ENCODE measurements around the gene NDUFS3.
"Not testable (repeated sequence)": the region's sequence is repeated elsewhere in the genome, so short reads cannot be mapped to it uniquely, and the experiment has no call there.

The NDUFS3 gene

DNA sequence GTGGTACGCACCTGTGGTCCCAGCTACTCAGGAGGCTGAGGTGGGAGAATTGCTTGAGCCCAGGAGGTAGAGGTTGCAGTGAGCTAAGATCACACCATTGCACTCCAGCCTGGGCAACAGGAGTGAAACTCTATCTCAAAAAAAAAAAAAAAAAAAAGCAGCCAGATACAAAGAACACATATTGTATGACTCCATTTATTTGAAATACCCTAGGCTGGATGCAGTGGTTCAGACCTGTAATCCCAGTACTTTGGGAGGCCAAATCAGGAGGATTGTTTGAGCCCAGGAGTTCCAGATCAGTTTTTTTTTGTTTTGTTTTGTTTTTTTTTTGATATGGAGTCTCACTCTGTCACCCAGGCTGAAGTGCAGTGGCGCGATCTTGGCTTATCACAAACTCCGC, 16.5 kb upstream of the NDUFS3 start:
- not testable (repeated sequence) for DNase-seq

DNA sequence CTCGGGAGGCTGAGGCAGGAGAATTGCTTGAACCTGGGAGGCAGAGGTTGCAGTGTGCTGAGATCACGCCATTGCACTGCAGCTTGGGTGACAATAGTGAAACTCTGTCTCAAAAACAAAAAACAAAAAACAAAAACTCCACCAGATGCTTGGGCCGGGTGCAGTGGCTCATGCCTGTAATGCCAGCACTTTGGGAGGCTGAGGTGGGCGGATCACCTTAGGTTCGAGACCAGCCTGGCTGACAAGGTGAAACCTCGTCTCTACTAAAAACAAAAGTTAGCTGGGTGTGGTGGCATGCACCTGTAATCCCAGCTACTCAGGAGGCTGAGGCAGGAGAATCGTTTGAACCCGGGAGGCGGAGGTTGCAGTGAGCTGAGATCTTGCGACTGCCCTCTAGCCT, 14.5 kb upstream of the NDUFS3 start:
- not testable (repeated sequence) for DNase-seq

DNA sequence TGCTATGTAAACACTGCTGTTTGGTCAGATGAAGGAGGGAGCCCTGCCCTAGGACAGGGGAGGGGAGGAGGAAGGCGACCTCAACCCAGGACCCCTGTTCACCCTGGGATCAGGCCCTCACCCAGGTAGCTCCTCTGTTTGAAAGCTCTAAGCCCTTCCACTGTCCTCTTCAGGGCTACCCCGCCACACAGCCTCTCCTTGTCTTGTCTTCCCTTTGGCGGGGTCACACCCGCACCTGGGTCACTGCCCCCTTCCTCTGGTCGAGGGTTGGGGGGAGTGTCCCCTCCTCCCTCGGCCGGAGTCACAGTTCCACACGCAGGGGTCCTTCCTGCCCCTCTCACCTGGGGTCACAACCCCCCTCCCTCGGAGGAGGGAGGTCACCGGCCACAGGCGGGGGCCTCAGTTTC, 13.9 kb upstream of the NDUFS3 start:
- no peak for DNase-seq

DNA sequence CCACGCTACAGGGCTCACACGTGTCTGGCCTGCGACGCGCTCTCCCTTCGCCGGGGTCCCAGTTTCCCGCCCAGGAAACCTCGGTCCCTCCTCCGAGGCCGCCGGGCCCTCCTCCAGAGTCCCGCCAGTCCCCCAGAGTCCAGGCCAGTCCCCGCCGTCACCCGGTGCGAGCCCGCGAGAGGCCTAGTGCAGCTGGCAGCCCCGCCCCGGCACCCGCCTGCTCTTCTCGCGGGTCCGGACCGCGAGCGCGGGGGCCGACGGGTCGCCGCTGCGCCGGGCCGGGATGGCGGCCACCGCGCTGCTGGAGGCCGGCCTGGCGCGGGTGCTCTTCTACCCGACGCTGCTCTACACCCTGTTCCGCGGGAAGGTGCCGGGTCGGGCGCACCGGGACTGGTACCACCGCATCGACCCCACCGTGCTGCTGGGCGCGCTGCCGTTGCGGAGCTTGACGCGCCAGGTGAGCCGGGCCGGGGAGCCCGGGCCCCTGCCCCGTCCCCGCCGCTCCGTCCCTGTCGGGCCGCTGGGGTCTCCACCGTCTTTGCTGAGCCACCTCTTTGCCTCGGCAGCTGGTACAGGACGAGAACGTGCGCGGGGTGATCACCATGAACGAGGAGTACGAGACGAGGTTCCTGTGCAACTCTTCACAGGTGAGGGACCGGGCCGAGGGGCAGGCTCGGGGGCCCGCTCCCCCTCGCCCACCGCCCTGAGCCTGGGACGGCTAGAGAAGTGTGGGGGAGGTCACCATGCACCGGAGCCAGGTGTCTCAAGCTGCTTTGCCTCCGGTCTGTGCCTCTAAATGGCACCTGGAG, 13.3 kb upstream of the NDUFS3 start, which contains the start of gene PTPMT1:
TSS of gene PTPMT1 (plus strand) at position 260 of the 809 bp plus-strand sequence. CDS start at position 284, 24 bp downstream.
- peak; percentile 80 for DNase-seq

DNA sequence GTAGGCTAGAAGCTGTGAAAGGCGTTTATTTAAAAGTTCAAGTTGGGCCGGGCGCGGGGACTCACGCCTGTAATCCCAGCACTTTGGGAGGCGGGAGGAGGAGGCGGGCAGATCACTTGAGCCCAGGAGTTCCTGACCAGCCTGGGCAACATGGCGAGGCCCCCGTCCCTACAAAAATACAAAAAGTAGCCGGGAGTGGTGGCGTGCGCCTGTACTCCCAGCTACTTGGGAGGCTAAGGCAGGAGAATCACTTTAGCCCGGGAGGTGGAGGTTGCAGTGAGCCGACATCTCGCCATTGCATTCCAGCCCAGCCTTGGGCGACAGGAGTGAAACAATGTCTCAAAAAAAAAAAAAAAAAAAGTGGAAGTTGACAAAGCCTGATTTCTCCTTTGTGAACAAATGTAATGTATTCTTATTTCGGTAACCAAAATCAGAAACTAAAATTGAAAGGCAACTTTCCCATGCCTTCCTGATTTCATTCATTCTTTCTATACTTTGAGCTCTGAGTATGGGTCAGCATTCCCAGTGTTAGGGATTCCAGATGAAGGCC, 12.7 kb upstream of the NDUFS3 start:
- DNase-seq = peak; percentile 75

DNA sequence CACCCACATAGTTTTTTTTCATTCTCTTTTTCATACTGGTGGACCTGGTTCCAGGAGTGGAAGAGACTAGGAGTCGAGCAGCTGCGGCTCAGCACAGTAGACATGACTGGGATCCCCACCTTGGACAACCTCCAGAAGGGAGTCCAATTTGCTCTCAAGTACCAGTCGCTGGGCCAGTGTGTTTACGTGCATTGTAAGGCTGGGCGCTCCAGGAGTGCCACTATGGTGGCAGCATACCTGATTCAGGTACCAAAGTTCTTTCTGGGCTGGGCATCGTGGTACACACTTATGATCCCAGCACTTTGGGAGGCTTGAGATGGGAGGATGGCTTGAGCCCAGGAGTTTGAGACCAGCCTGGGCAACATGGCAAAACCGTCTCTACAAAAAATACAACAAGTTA, 9.2 kb upstream of the NDUFS3 start:
- no peak for DNase-seq

DNA sequence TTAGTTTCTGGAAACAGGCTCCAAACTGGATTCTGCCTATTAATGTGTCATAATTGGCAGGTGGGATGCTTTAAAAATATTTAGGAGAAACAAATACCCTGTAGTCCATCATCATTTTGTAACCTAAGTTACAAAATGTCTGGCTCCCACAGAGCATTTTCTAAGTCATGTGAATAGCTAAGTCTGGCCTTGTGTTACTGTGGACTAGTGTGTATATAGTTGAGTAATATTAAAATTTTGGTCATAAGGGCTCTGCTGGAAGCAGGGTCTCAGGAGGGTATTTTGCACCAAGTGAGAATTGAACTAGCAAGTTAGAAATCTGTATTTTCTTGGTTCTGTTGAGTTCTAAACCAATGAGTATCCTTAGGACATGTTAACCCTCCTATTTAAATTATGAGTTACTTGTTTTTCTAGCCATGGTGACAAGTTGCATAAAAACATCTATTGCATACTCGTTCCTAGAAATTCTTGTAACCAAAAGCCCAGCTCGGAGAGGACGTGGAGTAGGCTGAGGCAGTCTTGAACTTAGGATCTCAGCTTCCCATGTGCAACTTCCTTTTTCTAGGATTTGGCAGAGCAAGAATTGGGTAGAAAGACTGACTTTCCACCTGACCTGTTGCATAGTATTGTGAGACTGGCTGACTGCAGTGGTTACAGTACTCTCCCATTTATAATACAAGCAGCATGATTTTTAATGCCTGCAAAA, 8.1 kb upstream of the NDUFS3 start:
- DNase-seq = peak; percentile 84

DNA sequence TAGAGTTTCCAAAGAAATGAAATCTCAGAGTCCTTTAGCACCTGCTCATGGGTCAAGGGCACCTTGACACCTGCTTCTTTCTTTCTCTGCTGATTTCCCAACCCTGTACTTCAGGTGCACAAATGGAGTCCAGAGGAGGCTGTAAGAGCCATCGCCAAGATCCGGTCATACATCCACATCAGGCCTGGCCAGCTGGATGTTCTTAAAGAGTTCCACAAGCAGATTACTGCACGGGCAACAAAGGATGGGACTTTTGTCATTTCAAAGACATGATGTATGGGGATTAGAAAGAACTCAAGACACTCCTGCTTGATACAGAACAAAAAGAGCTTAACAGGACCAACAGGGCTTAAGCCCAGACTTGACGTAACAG, 7.5 kb upstream of the NDUFS3 start:
- no peak for DNase-seq

DNA sequence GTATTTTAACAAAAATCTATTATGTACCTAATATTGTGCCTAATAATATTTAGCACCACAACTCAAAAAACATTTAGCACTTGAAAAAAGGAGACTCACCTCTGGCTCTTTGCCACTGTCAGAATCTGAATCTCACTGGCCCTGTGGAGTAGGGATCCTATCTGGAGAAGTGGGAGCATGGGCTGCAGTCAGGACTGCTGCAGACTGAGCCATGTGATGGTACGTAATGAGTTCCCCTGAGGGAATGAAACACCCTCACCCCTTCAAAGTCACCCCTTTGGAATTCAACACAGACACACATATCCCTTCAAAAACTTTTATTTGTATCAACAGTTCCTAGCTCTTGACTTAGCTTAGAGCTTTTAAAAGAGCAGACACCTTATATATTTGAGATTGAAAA, 7.0 kb upstream of the NDUFS3 start:
- DNase-seq = no peak

DNA sequence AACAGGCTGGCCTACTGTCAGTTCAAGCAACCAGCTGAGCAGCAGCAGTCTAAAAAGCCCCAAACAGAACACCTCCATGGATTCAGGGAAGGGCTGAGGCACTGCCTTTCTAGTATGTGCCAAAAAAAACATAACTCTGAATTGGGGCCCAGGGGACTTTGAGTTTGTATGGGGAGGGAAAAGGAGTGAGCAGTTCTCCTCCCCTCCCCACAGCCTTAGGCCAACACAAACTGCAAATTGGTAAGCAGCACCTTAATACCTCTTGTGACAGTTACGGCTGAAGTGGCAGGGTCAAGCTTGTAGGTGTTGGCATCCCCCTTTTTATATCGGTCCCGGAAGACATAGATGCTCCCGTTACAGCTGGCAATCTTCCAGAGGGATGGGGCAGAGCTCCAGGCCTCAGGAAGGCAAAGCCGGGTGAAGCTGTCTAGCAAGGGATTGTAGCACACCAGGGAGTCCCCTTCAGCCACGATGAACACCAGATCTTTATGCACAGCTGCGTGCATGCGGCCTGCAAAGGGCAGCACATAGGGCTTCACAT, 6.1 kb upstream of the NDUFS3 start:
- no peak for DNase-seq

DNA sequence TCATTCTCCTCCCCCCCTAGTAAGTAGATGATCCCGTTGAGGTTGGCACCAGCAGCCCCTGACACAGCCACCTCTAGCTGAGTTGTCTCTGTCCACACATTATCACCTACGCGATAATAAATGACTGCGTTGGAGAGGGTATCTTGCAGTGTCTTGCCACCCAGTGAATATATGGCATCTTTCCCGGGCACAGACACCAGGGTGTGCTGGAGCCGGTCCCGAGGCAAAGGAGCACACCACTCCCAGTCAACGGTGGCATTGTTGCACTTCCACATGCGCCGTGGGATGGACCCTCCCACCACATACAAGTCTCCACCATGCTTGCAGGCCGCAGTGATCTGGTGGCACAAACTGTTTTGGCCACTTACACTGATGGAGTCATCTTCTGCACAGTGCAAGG, 5.6 kb upstream of the NDUFS3 start:
- no peak for DNase-seq

DNA sequence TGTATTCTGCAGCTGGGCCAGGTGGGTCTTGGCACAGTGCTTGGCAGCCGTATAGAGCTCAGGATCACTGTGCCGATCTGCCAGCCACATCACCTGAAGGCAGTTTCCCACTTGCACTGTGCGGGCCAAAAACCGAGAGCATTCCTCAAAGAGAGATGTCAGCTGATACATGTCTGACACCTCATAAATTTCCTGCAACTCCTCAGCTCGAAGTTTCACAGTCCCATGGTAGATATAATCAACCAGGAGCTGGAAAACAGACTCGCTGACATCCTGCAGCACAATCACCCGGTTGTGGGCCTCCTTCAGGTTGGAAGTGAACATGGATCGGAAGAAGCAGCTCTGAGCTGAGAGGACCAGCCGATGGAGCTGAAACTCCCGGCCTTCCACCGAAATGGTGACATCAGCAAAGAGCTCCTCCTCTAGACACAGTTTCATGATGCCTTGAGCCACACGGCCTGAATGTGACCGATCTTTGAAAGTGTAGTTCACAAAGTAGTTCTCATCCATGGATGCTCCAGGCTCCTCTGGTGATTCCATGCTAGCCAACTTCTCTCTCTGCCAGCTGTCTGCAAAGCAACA, 1.3 kb upstream of the NDUFS3 start:
- no peak for DNase-seq

DNA sequence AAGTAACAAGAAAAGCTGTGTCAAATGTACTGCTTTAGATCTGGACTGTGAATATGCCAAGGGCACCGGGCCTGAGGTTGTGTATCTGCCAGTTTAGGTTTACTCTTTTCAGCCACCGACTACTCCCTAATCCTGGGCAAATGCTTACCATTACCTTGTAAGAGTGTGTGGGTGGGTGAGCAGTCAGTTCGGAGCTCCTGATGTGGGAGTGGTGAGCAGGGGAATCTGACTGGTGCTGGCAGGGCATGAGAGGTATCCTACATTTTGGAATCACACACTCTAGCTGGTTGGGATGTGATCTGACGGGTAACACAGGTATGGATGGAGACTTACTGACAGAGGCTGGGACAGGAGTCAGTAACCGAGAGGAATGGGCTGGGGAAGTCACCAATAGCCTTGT, 5.0 kb downstream of the NDUFS3 start:
- no peak for DNase-seq

DNA sequence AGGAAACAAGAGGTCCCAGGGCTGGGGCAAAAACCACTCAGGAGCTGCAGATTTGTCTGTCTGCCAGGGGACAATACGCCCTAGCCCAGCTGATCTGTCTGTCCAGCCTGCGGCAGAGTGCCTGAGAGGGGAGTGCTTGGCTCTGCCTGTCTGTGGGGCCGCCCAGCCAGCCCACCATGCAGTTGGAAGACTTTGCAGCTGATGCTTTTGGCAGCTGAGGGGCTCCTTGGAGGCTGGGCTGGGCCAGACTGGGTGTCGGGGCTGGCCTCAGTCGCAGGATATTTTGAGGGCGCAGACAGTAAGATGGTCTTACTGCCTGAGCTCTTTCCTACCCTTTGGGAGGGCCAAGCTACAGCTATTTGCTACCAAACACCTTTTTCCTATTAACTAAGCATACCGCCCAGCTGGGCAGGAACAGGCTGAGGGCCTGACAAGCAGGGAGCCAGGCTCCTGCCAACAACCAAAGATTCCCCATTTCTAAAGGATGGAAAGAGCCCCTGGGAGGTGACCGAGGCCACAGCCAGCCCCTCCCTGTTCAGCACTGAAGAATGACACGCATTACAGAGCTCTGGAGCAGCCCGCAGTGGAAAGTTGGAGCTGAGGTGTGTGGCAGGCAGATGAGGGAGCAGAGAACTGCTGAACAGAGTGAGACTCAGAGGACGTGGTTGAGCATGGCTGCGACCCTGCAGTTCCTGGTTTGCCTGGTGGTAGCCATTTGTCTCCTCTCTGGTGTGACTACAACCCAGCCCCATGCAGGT, 7.4 kb downstream of the NDUFS3 start, which contains the start of gene FAM180B:
TSS of gene FAM180B (plus strand) at position 581 of the 758 bp plus-strand sequence. CDS start at position 672, 91 bp downstream.
- DNase-seq = no peak

DNA sequence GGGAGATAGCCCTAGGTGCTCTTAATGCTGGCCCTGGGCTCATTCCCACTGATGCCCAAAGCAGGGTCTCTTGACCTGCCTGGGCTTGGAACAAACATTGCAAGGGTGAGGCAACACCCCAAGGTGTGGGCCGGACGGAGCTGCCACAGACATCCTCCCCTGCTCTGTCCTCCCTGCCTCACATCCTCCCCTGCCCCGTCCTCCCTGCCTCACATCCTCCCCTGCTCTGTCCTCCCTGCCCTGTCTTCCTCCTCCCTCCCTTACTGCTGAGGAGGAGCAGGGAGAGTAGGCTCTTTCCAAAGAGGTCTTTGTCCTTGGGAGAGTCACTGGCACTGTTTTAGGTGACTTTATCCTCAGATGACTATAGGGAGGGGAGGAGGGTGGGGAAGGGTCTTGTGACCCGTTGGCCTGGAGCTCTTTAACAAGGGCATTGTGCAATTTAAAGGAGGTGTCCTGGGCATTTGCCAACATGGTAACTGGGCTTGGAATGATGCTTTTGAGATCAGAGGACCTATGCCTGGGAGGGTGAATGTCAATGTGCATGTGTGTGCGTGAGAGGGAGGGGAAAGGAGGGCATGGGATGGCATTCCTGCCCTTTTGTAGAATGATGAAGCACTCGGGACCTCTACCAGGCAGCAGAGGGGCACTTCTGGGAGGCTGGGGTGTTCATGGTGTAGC, 8.3 kb downstream of the NDUFS3 start:
- peak; percentile 26 for DNase-seq

DNA sequence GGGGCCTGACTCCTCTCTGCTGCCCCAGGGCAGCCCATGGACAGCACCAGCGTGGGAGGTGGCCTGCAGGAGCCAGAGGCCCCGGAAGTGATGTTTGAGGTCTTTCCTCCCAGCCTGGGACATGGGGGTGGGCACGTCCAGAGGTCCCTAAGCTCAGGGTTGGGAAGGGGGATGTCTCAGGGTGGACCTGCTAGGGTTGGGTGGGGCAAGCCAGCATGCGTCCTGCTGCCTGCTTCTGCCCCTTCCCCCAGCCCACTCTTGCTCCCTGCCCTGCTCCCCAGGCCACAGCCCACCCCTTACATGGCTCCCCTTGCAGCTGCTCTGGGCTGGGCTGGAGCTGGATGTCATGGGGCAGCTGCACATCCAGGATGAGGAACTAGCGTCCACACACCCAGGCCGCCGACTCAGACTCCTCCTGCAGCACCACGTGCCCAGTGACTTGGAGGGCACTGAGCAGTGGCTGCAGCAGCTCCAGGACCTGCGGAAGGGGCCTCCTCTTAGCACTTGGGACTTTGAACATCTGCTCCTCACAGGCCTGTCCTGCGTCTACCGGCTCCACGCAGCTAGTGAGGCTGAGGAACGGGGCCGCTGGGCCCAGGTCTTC, 9.0 kb downstream of the NDUFS3 start:
- peak; percentile 89 for DNase-seq

DNA sequence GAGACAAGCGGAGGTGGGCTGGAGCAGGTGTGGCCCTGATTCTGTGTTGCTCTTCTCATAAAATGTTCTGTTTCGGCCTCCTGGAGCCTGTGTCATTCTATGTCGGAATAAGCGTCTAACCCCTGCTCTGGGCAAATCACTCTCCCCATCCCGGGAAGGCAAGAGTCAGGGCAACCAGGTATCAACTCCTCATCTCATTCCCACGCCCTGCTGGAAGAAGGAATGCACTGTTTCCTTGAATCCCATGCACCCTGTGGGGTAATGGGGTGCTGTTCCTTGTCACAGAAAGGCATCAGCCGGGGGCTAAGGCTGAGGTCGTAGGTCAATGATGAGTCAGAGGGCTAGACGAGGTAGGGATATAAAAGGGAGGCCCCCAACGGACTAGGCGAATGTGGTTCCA, 10.2 kb downstream of the NDUFS3 start:
- no peak for DNase-seq

DNA sequence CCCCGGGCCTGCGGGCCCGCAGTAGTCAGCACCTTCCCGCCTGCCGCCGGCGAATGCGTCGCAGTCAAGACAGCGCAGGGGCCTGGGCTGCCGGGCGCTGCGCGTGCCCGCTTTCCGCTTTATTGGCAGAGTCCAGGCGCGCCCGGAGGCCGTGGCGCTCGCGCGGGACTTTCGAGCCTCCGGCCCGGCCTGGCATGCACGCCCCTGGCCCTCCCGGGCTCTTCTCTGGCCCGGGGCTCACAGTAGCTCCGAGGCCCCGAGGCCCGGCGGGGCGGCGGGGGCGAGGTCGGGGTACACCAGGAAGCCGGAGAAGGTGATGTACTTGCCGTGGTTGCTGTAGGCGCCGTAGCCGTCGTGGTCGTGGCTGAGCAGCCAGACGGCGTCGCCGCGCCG, 10.7 kb downstream of the NDUFS3 start:
- DNase-seq = no peak

DNA sequence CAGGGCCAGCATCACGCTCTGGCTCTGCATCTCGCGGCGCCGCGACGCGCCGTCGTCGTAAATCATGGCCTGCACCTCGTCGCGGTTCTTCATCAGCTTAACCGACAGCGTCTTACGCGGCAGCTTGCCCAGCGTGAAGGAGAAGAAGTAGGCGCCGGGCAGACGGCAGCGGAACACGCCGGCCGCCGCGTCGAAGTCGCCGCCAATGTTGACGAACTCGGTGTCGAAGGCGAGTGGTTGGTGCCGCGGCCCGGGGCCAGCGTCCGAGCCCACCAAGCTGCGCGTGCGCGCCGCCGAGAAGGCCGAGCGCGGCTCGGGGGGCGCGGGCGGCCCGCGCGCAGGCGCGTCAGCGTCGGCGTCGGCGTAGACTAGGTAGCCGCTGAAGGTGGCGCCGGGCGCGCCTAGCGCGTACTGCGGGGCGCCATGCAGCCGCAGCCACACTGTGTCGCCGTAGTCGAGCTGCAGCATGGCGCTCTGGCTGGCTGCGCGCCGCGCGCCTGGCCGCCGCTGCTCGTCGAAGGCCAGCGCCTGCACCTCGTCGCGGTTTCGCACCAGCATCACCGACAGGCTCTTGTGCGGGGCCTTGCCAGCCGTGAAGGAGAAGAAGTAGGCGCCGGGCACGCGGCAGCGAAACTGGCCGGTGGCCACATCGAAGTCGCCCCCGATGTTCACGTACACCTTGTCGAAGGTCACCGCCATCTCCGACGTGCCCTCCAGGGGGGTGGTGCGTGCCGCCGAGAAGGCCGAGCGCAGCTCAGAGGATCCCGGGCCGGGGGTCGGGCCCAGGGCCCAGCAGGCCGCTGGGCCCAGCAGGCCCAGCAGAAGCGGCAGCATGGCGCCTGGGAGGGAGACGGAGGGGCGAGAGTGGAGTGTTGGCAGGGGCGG, 11.3 kb downstream of the NDUFS3 start:
- no peak for DNase-seq

DNA sequence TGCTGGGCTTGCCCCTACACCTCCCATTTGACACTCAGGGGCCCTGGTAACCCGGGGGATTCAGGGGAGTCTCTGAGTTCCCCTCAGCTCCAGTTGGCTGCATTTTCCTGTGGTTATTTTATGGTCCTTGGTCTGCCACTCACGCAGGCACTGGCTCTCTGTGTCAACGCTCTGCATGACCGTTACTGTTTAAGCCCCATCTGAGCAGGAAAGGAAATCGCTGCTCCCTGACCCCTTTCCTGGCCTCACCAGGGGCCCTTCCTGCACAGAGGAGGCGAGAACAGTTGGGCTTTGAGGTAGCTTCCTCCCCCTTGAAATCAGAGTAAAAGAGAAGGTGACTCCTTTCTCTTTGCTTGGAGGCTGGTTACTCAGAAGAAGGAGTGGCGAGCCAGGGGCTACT, 12.9 kb downstream of the NDUFS3 start:
- DNase-seq = no peak
